Liver (tissue), 3 donors: Measurements from ENCODE around the gene USP48.

ENCODE experiments used
- CTCF ChIP-seq: fragments of 150-350 bp; IDR thresholded peaks from 2 replicates; pipeline ENCODE4 v1.5.1; 2017; ENCODE audit warnings: improper control_type of control experiment, low read depth, low read length; ENCODE audit not compliant: missing input control
- JUND ChIP-seq, 2 donors: IDR thresholded peaks; 2 replicates each; pipeline ENCODE4 v1.6.1; 2016; ENCODE audit warnings: antibody characterized with exemption in 2 of 2
- RAD21 ChIP-seq, 2 donors: IDR thresholded peaks; 2 replicates each; pipeline ENCODE4 v1.6.1; 2016; ENCODE audit warnings: antibody characterized with exemption in 2 of 2, mild to moderate bottlenecking in 2 of 2
- REST ChIP-seq: IDR thresholded peaks from 2 replicates; pipeline ENCODE4 v1.6.1; 2016; ENCODE audit warnings: antibody characterized with exemption, mild to moderate bottlenecking
- SP1 ChIP-seq: IDR thresholded peaks from 2 replicates; pipeline ENCODE4 v1.6.1; 2018; ENCODE audit warnings: antibody characterized with exemption, mild to moderate bottlenecking
- TAF1 ChIP-seq: conservative IDR thresholded peaks from 2 replicates; pipeline ENCODE4 v1.6.1; 2016; ENCODE audit warnings: antibody characterized with exemption, mild to moderate bottlenecking
- YY1 ChIP-seq: IDR thresholded peaks from 2 replicates; pipeline ENCODE4 v1.6.1; 2016; ENCODE audit warnings: antibody characterized with exemption, mild to moderate bottlenecking
- donor health status: healthy.
- donor health status: healthy.

GRCh38 chr1:21793104-21793503, 10.2 kb upstream of the USP48 start:
- TF ChIP-seq CTCF (no peak), SP1 (no peak), JUND (IDR thresholded peaks at IDR 0.05) (no peak), REST (no peak), YY1 (no peak), RAD21 (IDR thresholded peaks at IDR 0.05) (no peak), TAF1 (no peak)
